Calu3 (cell line): ENCODE data around the gene ACSL1. TPM values are rescaled to one million over a fixed set of nuclear protein-coding genes. Genes with fewer than 3 reads are reported as not detected.

Experiments used
- BruUV-seq: library from RNA; stranded (reverse); fragments of 400-500 nt; replicated peaks from 2 replicates; lab custom pipeline; 2021; lab: Mats Ljungman, UMichigan
- CTCF ChIA-PET: fragments of 300-600 bp; sonication (Branson Sonifier 250); formaldehyde crosslinking; loops from one replicate; lab custom pipeline; 2022; ENCODE audit warnings: antibody characterized with exemption; lab: Charles Lee
- DNase-seq: peaks from one replicate; pipeline ENCODE4 v3.0.0; 2022
- H3K27ac Mint-ChIP-seq: one replicate; pipeline ENCODE4 v1.8.0; 2022; ENCODE audit warnings: mixed read lengths; ENCODE audit not compliant: unreplicated experiment
- H3K27me3 Mint-ChIP-seq: one replicate; pipeline ENCODE4 v1.8.0; 2022; ENCODE audit warnings: mixed read lengths; ENCODE audit not compliant: unreplicated experiment
- H3K36me3 Mint-ChIP-seq: one replicate; pipeline ENCODE4 v1.8.0; 2022; ENCODE audit warnings: mild to moderate bottlenecking, moderate library complexity, mixed read lengths; ENCODE audit not compliant: insufficient read depth, unreplicated experiment
- H3K4me1 Mint-ChIP-seq: one replicate; pipeline ENCODE4 v1.8.0; 2022; ENCODE audit warnings: mild to moderate bottlenecking, low read depth, mixed read lengths; ENCODE audit not compliant: unreplicated experiment
- H3K4me3 Mint-ChIP-seq: one replicate; pipeline ENCODE4 v1.8.0; 2022; ENCODE audit warnings: mild to moderate bottlenecking, low read depth, moderate library complexity, mixed read lengths; ENCODE audit not compliant: unreplicated experiment
- H3K9me3 Mint-ChIP-seq: one replicate; pipeline ENCODE4 v1.8.0; 2022; ENCODE audit warnings: low read depth, mixed read lengths; ENCODE audit not compliant: unreplicated experiment
- CTCF ChIP-seq: fragments of 200-600 bp; IDR thresholded peaks from one replicate; pipeline ENCODE4 v1.8.0; 2022; ENCODE audit warnings: antibody characterized with exemption; ENCODE audit not compliant: unreplicated experiment
- intact Hi-C: fragments of 100-400 bp; cut with micrococcal nuclease; formaldehyde crosslinking; loops from one replicate; pipeline ENCODE4 v1.10.0; 2022; ENCODE audit not compliant: unreplicated experiment
- total RNA-seq: library from RNA; stranded (reverse); gene quantifications from 2 replicates; pipeline ENCODE4 v1.2.3, GENCODE V29; 2022

The ACSL1 gene
- total RNA-seq, 1 experiment from 2014 or later, result 31.9 TPM

GRCh38 chr4:184805462-184806228, 20.1 kb downstream of the ACSL1 start:
- Mint-ChIP-seq H3K9me3 (no peaks in the 10 kb centered on the region), H3K36me3 (peaks cover 10% of the 10 kb centered on the region), H3K4me1 (peaks cover 34% of the 10 kb centered on the region), H3K27me3 (no peaks in the 10 kb centered on the region), H3K27ac (no peak overlapping the region), H3K4me3 (peak overlapping the region; percentile 56)
- intact Hi-C loops, result no loop called here
- peak; percentile 48 for DNase-seq
- CTCF ChIA-PET, result interaction anchor here (0.6 to 0.7 kb wide), 2 partner anchors 71 to 1400 kb away, joined by 3 to 5 read pairs; partner anchors contain the start of gene CENPU
- BruUV-seq, result no TSS peak
- TF ChIP-seq CTCF, result no peak

GRCh38 chr4:184804621-184805020, 21.1 kb downstream of the ACSL1 start:
- peaks cover 10% of the 10 kb centered on the region for H3K36me3 Mint-ChIP-seq
- H3K9me3 Mint-ChIP-seq, result no peaks in the 10 kb centered on the region
- no peak for TF ChIP-seq CTCF
- no peak overlapping the region for H3K27ac Mint-ChIP-seq
- BruUV-seq, result no TSS peak
- H3K4me1 Mint-ChIP-seq, result peaks cover 34% of the 10 kb centered on the region
- H3K4me3 Mint-ChIP-seq, result no peak overlapping the region
- intact Hi-C loops, result no loop called here
- CTCF ChIA-PET, result no interaction called here
- DNase-seq, result no peak
- no peaks in the 10 kb centered on the region for H3K27me3 Mint-ChIP-seq

- peaks cover 10% of the 10 kb centered on the region for H3K36me3 Mint-ChIP-seq
- no peak for TF ChIP-seq CTCF
- no peak overlapping the region for H3K4me3 Mint-ChIP-seq
- CTCF ChIA-PET, result no interaction called here
- H3K27ac Mint-ChIP-seq, result no peak overlapping the region
- H3K27me3 Mint-ChIP-seq, result no peaks in the 10 kb centered on the region
- intact Hi-C loops, result no loop called here
- no TSS peak for BruUV-seq
- peaks cover 34% of the 10 kb centered on the region for H3K4me1 Mint-ChIP-seq
- no peak for DNase-seq
- no peaks in the 10 kb centered on the region for H3K9me3 Mint-ChIP-seq
Measured at GRCh38 chr4:184803874-184804273, 21.9 kb downstream of the ACSL1 start.

GRCh38 chr4:184803133-184803532, 22.6 kb downstream of the ACSL1 start:
- Mint-ChIP-seq H3K9me3 (no peaks in the 10 kb centered on the region), H3K27ac (no peak overlapping the region), H3K36me3 (peaks cover 10% of the 10 kb centered on the region), H3K27me3 (no peaks in the 10 kb centered on the region), H3K4me1 (peaks cover 27% of the 10 kb centered on the region), H3K4me3 (no peak overlapping the region)
- CTCF ChIA-PET, result no interaction called here
- no peak for TF ChIP-seq CTCF
- intact Hi-C loops, result no loop called here
- no peak for DNase-seq
- no TSS peak for BruUV-seq
